ENCODE data around the gene YTHDF1.
"Not testable (repeated sequence)": the region's sequence is repeated elsewhere in the genome, so short reads cannot be mapped to it uniquely, and the experiment has no call there.

The YTHDF1 gene

DNA sequence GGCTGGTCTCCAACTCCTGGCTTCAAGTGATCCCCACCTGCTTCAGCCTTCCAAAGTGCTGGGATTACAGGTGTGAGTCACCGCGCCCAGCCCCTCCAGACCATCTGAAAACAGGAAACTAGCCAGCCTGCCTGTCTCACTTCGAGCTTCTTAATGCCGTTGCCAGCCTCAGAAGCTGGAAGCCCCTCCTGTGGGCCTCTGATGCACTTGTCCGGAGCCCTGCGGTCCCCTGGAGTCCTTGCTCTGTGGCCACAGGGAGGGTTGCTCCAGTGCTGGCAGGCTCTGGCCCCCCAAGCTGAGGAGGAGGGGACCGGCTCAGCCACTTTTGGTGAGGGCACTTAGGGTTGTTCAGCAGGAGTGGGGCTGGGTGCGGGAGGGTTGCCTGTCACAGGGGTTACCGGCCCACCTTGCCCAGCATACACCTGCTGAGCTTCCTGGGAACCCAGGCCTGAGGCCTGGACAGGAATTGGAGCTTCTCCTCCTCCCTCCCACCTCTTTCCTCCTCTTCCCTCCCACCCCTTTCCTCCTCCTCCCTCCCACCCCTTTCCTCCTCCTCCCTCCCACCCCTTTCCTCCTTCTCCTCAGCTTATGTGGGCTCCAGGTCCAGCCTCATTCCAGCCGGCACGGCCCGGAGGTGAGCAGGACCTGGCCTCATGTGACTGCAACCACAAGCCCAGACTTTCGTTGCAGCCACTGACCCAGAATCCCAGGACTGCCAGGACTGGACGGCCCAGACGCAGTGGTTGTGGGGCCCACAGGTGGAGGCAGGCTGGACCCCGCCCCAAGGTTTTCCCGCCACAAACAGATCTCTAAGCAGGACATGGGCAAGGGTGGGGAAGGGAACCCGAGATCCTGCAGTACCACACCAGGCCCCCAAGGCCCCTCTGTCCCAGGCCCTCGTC is 10.4 kb upstream of the YTHDF1 start:
- no peak for DNase-seq (ENCODE audit: low read depth)

DNA sequence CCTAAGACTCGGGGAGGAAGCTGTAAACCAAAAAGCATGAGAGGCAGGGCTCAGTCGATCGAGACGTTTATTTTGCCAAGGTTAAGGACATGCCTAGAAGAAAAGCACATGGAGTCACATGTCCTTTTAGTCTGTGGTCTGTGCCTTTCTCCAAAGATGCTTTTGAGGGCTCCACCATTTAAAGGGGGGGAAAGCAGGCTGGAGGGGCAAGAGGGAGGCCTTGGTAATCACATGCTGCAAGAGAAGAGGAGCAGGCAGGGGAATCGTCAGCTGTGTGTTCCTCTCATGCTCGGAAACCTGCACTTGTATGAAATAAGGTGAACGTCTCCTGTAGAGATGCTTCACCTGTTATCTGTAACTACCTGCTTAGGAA is 9.1 kb upstream of the YTHDF1 start:
- no peak for DNase-seq (ENCODE audit: low read depth)

DNA sequence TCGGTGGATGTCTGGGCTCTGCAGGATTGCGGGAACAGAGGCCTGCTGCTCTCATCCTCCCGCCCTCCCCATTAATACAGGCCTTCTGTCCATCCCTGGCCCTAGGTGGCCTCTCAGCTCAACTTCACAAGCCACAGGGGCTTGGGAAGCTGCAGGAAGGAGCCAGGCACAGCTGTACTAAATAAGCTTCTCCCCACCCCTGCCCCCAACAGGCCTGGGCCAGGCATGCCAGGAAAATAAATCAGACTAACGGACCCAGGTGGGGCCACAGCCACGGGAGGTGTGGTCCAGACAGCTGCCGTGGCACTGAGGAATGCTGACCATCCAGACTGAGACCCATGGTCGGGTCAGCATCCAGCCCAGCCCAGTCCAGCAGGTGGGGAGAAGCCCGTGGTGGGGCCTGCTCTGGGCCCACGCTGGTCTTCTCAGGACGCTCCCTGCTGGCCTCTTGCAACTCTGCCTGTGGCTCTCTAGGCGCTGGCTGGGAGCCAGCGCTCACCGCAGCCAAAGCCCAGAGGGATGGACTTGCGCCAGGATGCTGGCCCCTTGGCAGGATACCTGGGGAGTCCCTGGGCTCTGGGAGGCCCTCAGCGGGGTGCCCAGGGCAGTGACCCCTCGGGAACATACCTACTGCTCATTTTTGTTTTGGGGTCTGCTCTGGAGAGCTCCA is 8.6 kb upstream of the YTHDF1 start:
- no peak for DNase-seq (ENCODE audit: low read depth)

DNA sequence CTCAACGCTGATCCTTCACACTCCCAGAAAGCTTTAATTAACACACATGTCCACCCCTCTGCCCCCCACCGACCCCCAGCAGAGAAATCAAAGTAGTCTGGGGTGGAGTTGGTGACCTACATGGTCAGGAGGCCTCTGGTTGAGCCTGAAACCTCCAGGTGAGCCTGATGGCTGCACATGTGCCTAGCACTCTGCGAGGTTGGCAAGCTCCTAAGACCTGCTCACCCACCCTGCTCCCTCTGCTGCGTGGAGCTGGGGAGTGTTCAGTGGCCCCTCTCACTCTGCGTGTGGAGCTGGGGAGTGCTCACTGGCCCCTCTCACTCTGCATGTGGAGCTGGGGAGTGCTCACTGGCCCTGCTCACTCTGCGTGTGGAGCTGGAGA is 7.9 kb upstream of the YTHDF1 start:
- no peak for DNase-seq (ENCODE audit: low read depth)

DNA sequence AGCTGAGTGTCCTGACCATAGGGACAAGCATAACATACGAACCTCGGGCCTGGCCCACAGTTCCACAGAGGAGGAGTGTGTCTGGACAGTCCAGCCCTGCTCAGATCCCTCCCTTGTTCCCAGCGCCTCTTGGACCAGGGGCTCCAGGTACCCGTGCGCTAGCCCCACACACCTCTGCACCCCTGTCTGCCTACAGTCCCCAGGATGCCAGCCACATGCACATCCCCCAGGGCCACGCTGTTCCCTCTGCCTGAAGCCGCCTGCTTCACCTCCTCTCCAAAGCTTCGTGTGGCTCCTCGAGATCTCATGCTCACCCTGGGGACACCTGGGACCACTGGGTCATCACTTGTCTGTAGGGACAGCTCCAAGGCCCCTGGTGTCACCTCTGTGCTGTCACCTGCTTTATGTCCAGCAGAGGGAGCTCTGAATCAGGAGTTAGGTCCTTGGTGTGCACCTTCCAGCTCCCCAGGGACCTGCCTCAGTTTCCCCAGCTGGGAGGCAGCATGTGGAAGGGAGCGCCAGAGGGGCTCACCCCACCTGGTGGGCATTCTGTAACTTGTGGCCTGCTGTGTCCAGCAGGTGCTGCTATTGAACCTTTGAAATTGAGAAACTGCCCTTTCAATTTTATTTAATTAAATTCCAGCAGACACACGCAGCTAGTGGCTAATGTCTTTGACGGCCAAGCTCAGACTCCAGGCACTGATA is 7.3 kb upstream of the YTHDF1 start:
- DNase-seq (ENCODE audit: low read depth), result no peak

DNA sequence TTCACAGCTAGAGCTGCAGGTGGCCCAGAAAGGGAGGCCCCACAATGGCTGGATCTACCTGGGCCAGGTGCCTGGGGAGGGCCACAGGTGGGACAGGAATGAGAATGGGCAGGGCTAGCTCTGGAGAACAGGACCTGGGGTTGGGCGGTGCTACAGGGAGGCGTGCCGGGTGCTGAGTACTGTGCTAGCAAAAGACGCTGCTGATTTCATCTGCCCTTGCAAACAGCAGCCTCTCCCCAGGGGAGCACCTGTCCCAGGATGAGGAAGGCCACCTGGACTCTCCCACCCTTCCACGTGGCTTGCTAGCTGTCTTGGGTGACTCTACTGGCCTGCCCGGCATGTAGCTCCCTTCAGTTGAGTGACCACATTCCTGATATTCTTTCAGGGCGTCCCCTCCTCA is 6.6 kb upstream of the YTHDF1 start:
- no peak for DNase-seq (ENCODE audit: low read depth)

DNA sequence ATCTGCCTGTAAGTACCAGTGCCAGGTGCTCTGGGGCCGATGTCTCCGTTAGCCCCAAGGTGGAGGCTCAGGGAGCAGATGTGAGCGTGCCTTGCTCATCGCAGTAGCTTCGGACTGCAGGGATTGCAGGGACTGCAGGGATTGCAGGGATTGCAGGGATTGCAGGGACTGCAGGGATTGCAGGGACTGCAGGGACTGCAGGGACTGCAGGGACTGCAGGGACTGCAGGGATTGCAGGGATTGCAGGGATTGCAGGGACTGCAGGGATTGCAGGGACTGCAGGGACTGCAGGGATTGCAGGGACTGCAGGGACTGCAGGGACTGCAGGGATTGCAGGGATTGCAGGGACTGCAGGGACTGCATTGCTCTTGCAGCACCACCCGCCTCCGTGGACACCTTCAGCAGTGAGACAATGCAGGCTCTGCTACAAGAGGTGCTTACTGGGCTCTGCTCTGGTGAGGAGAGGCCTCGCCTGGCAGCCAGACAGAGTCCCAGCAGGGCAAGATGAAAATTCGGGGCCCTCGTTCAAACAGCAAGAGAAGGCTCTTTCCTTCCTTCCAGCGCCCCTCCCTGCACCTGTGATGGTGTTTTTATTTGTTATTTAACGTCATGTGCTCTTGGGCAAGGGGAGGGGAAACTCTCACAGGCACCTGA is 5.6 kb upstream of the YTHDF1 start:
- DNase-seq (ENCODE audit: low read depth), result not testable (repeated sequence)

DNA sequence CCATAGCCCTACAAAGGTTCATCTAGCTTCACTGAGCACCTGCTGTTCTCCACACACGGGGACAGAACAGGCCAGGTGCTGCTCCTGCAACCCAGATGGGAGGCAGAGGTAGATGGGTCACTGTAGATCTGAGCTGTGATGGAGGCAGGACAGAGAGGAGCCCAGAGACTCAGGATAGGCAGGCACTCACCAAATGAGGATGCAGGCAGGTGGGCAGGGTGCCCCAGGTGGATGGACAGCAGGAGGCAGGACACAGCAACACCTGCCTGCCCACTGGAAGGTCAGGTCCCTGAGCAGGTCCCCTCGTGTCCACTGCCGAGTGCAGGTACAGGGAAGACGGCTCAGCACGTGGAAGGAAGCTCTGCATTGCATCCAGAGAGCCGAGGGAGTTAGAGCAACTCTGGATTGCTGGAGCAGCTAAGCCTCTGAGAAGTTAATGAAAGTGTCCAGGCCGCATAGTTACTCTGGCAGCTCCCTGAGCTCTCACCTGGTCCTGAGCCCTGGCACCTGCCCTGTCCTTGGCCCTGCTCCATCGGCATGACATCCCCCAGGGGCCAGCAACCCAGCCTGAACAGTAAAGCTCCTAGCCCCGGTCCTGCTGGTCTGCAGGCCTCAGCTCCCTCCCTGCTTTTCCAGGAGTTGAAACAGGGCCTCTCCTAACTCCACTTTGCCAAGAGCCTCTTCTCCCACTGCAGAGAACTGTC is 4.9 kb upstream of the YTHDF1 start:
- no peak for DNase-seq (ENCODE audit: low read depth)

DNA sequence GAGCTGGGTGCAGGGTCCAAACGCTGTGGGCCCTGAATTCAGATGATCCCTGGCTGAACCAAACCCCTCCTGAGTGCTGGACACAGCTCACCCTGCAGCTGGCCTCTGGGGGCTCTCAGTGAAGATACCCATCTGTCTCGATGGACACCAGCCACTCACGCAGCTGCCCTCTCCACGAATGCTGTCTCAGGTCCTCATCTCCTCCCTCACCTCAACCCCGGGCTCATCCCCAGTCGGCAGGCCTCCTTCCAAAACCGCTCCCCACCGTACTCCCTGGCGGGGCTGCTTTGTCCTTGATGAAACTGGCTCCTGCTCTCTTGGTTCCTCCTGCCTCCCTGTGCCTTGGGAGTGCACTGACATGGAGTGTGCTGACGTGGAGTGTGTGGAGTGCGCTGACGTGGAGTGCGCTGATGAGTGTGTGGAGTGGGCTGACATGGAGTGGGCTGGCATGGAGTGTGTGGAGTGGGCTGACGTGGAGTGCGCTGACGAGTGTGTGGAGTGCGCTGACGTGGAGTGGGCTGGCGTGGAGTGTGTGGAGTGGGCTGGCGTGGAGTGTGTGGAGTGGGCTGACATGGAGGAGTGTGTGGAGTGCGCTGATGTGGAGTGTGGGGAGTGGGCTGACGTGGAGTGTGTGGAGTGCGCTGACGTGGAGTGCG is 4.1 kb upstream of the YTHDF1 start:
- DNase-seq (ENCODE audit: low read depth), result no peak

DNA sequence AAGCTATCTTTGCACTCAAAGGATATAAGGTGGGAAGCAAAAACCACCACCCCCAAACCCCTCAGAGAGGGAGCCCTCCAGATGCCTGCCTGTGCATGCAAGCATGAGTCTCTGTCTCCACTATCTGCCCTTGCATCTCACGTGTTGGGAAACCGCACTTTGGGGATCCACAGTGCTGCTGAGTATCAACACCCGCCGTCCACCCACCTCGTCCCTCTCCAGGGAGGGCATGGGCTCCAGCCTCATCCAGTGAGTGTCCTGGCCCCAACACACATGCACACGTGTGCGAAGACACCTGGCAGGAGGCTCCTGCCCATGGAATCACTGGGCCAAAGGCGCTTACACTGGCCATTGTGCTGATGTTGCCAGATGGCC is 3.5 kb upstream of the YTHDF1 start:
- no peak for DNase-seq (ENCODE audit: low read depth)

DNA sequence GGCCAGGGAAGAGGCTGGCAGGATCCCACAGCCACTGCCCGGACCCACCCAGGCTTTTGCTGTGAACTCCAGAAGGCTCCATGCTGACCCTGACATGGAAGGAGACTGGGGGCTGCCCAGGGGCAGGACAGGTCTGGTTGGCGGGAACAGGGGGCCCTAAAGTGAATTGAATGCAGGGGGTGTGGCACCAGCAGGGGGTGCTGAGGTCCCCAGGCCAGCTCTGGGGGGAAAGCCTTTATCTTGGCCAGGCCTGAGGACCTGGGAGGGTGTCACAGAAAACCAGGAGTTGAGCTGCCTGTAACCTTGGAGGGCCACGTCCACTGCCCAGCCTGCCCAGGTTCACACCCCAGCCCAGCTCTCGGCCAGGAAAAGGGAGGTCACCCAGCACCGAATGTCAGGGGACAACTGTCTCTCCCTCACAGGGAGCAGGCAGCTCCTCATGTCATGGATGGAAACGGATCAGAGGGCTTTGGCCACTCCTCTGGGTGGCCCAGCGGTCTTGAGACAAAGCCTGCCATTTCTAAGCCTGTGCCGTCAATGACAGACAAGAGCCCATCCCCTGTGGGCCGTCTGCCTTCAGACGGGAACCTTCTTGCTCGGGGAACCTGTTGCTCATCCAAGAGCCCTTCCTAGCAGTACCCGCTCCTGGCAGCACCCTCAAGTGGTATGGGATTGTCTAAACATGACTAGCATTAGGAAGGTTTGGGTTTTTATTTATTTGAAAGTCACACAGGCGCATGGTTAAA is 2.9 kb upstream of the YTHDF1 start:
- no peak for DNase-seq (ENCODE audit: low read depth)

DNA sequence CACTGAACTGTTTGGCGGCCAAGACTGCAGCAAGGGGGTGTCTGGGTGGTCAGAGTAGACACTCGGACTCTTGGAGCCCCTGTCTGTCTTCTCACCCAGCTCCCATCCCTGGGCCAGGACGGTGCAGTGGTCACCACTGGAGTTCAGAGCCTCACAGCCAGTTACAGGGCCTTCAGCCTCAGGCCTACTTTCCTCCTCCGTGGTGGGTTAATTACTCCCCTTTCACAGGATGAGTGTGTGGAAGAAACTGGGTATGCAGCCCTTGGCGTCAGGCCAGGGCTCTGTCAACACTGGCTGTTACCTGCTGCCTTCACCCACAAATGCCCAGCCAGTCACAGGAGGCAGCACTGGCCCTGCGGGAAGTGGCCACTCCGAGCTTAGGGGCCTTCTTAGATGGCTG is 1.8 kb upstream of the YTHDF1 start:
- no peak for DNase-seq (ENCODE audit: low read depth)

DNA sequence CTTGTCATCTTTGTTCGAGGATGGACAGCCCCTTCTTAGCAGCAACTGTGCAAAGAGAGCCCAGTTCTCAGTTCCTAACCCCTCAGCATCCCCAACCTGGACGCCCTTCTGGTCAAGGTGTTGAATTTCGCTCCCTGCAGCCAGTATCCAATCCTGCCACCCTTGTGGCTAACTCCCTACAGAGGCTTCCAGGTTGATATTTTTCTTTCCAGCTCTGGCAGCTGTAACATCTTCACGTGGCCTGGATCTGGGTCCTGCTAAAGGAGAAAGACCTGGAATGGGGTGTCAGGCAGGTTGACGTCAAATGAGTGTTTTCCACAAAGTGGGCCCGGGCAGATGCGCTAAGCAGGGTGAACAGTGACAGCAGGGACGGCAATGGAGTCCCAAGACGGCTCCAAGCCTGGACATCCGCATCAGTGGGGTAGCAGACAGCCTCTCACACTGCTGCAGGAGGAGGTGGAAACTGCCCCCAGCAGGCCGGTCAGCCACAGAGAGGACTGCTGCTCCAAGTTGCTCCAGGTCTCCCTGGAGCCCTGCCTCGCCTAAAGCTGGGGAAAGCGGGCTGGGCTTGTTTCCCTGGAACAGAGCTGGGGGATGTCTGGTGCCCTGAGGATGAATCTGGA is 1.0 kb upstream of the YTHDF1 start:
- no peak for DNase-seq (ENCODE audit: low read depth)

DNA sequence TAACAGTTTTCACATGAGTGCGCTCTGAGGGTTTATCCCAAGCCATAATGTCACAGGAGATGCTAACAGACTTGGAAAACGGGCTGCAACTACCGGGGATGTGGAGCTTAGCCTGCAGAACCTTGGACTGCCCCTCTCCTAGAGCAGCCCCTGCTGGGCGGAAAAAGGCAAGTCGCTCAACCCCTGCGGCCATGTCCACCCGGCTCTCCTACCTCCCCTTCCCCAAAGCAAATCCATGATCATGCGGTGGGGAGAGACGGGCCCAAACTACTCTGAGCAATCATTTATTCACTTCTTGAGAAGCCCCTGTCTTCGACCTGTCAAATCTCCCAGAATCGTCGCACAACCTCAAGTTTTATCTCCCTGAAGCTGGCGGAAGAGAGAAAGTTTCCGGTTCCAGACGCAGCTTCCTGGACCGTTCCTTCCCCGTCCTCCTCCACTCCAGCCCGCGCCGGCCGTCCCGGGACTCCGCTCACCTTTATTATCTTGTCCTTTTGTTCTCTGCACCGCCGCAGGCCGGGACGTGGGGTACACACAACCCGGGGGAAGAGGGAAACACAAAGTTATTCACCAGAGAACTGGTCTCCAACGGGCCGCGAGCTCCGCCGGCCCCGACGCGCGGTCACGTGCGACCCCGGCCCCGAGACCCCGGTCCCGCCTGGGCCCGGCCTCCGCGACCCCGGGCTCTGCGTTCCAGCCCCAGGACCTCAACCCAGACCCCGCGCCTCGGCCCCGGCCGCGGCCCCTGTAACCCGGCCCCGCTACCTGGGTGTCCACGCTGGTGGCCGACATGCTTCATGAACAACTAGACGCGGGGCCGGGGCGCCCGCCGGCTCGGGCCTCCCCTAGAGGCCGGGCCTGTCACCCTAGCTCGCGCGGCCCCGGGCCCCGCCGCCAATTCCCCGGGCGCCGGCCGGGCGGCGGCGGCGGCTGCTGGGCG is 560 bp downstream of the YTHDF1 start:
- DNase-seq (ENCODE audit: low read depth), result no peak

DNA sequence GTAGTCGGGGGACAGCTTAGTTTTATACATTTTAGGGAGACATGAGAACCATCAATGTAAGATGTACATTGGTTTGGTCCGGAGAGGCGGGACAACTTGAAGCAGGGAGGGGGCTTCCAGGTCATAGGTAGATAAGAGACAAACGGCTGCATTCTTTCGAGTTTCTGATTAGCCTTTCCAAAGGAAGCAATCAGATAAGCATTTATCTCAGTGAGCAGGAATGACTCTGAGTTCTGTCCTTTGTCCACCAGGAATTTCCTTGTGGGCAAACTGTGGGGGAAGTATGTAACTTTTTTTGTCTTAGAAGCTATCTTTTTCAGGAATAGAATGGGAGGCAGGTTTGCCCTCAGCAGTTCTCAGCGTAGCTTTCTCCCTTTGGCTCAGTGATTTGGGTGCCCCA is 1.4 kb downstream of the YTHDF1 start:
- DNase-seq (ENCODE audit: low read depth), result no peak

DNA sequence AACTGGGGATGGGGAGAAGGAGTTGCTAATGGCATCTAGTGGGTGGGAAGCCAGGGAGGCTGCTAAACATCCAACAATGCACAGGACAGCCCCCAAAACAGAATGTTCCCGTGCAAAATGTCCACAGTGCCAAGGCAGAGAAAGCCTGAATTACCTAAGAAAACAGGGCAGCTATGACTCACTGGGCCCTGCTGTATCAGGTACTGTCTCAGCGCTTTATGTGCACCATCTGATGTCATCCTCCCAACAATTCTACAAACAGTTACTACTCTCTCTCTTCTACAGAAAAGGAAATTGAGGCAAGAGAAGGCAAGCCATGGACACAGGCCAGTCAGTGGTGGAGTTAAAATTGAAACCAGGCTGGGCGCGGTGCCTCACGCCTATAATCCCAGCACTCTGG is 3.1 kb downstream of the YTHDF1 start:
- DNase-seq (ENCODE audit: low read depth), result no peak

DNA sequence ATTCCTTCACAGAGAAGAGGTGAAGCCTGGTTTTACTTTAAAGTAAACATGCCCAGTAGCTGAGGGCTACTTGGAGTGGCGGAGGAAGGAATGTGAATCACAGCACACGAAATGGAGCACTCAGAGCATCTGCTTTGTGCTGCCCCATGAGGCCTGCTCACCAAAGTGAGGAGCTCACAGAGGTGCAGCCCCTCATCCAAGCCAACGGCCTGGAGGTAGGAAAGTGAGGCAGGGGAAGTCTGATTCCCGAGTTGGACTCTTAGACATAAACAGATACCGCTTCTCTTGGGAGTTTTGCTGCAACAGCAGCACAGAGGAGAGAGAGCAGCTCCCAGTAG is 3.6 kb downstream of the YTHDF1 start:
- no peak for DNase-seq (ENCODE audit: low read depth)

DNA sequence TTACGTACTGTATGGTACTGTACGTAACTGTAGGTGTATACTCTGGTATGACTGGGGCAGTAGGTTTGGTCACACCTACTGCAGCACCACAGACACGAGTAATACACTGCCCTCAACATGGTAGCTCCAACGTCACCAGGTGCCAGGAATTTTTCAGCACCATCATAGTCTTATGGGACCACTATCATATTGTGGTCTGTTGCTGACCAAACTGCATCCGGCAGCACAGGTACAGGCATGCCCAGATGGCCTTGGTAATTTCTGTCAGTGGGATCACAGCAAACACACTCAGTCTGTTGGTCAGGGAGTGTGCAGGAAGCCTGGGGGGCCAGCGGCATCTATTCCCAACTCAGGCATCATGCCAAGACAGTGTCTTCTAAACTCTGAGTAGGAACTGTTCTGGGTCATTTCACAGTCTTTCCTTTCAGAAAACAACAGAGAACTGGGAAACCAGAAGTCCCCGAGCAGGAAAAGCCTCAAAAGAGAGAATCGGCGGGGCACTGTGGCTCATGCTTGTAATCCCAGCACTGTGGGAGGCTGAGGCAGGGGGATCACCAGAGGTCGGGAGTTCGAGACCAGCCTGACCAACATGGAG is 5.8 kb downstream of the YTHDF1 start:
- no peak for DNase-seq (ENCODE audit: low read depth)

DNA sequence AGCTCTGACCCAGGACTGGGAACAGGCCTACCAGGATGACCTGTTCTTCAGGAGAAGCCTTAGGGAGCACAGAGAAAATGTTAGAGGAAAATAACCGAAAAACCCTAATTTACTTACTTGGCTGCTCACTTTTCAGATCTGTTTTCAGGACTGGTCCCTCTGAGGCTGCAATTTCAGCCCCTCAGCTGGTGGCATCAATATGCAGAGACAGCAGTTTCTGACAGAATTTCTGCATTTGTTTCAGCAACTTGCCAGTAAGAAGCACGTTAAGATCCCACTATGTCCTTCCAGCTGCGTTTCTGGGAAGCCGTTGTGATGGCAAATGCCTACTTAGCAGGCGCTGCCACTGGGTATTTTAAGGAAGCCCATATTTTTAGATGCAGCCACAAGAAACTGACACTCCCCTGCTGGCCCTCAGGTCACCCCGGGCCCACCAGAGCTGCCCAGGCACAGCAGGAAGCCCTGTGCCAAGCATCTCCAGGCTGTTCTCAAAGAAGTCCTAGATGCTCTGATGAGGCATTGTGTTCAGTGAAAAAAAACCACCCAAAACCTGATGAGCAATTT is 7.5 kb downstream of the YTHDF1 start:
- no peak for DNase-seq (ENCODE audit: low read depth)
